Measurements from ENCODE around the gene MME. TPM values are rescaled to one million over a fixed set of nuclear protein-coding genes. Genes with fewer than 3 reads are reported as not detected.
A peak's percentile ranks its signal among the peaks of the same experiment; 100 is the strongest.

MME gene
- total RNA-seq, 2 experiments from 2014 or later: 84.4 to 118 TPM

- no peak overlapping the region for H2AFZ ChIP-seq (ENCODE audit: low read length)
- peaks cover 6% of the 10 kb centered on the region for H3K4me1 ChIP-seq (ENCODE audit: insufficient read depth, low read length, poor library complexity, severe bottlenecking)
- ChIA-PET CTCF (ENCODE audit: unreplicated experiment) (no interaction called here), POLR2A (no interaction called here)
- H3K9me2 ChIP-seq (ENCODE audit: insufficient read depth, low read length): no peaks in the 10 kb centered on the region
- TF ChIP-seq, protein P1, sequence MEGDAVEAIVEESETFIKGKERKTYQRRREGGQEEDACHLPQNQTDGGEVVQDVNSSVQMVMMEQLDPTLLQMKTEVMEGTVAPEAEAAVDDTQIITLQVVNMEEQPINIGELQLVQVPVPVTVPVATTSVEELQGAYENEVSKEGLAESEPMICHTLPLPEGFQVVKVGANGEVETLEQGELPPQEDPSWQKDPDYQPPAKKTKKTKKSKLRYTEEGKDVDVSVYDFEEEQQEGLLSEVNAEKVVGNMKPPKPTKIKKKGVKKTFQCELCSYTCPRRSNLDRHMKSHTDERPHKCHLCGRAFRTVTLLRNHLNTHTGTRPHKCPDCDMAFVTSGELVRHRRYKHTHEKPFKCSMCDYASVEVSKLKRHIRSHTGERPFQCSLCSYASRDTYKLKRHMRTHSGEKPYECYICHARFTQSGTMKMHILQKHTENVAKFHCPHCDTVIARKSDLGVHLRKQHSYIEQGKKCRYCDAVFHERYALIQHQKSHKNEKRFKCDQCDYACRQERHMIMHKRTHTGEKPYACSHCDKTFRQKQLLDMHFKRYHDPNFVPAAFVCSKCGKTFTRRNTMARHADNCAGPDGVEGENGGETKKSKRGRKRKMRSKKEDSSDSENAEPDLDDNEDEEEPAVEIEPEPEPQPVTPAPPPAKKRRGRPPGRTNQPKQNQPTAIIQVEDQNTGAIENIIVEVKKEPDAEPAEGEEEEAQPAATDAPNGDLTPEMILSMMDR (conservative IDR thresholded peaks at IDR 0.05; ENCODE audit: low read length): no peak
- TF ChIP-seq EZH2phosphoT487 (IDR thresholded peaks at IDR 0.05; ENCODE audit: borderline replicate concordance, low read depth, low read length): no peak
- BruUV-seq (replicated peaks): no TSS peak
- H4K20me1 ChIP-seq (ENCODE audit: insufficient read depth, low read length): no peaks in the 10 kb centered on the region
- H3K27ac ChIP-seq (ENCODE audit: low read depth, low read length, poor library complexity, severe bottlenecking): no peak overlapping the region
- intact Hi-C loops (cut with micrococcal nuclease; ENCODE audit: unreplicated experiment): no loop called here
- no peak overlapping the region for H3K4me2 ChIP-seq (ENCODE audit: low read length)
- H3K4me3 ChIP-seq (ENCODE audit: low read depth, low read length, poor library complexity, severe bottlenecking): no peak overlapping the region
- peaks cover 45% of the 10 kb centered on the region for H3K9me3 ChIP-seq (ENCODE audit: low read length)
- no peaks in the 10 kb centered on the region for H3K79me2 ChIP-seq (ENCODE audit: insufficient read depth, low read depth, low read length)
- DNase-seq (ENCODE audit: low spot score): no peak
- no peaks in the 10 kb centered on the region; the same call in 1 of the 2 replicates for H3K36me3 ChIP-seq (ENCODE audit: insufficient read depth, low read length)
Observed at GRCh38 chr3:155053756-155054155, 26.4 kb upstream of the MME start.

DNA sequence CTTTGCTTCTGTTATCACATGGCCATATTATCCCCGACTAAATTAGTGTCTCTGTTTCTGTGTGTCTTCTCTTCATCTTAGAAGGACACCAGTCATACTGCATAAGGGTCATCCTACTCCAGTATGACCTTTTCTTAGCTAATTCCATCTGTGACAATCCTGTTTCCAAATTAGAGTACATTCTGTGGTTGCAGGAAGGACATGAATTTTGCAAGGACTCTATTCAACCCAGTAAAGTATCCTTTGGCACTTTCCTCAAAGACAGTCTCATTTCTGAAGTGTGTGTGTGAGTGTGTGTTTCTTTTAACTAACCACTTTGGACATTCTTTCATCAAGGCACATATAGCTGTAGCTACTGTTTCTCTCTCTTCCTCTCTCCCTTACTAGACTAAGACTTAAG lies 15.2 kb upstream of the MME start:
- BruUV-seq (replicated peaks): no TSS peak
- Histone ChIP-seq H3K9me3 (ENCODE audit: low read length) (no peaks in the 10 kb centered on the region), H3K4me1 (ENCODE audit: insufficient read depth, low read length, poor library complexity, severe bottlenecking) (peaks cover 16% of the 10 kb centered on the region), H3K9me2 (ENCODE audit: insufficient read depth, low read length) (no peaks in the 10 kb centered on the region), H3K4me2 (ENCODE audit: low read length) (no peak overlapping the region), H3K79me2 (ENCODE audit: insufficient read depth, low read depth, low read length) (no peaks in the 10 kb centered on the region), H3K36me3 (ENCODE audit: insufficient read depth, low read length) (no peaks in the 10 kb centered on the region), H3K4me3 (ENCODE audit: low read depth, low read length, poor library complexity, severe bottlenecking) (no peak overlapping the region), H3K27ac (ENCODE audit: low read depth, low read length, poor library complexity, severe bottlenecking) (no peak overlapping the region), H4K20me1 (ENCODE audit: insufficient read depth, low read length) (no peaks in the 10 kb centered on the region), H2AFZ (ENCODE audit: low read length) (peak overlapping the region; percentile 56)
- ChIA-PET POLR2A (interaction anchor here (0.6 to 1.7 kb wide), 7 partner anchors 14 to 220 kb away, joined by 3 to 6 read pairs (median 4); no protein-coding TSS in a partner anchor), CTCF (ENCODE audit: unreplicated experiment) (no interaction called here)
- DNase-seq (ENCODE audit: low spot score): no peak
- no peak for TF ChIP-seq EZH2phosphoT487 (IDR thresholded peaks at IDR 0.05; ENCODE audit: borderline replicate concordance, low read depth, low read length)
- TF ChIP-seq, protein P1 (conservative IDR thresholded peaks at IDR 0.05; ENCODE audit: low read length): no peak
- intact Hi-C loops (cut with micrococcal nuclease; ENCODE audit: unreplicated experiment): no loop called here

DNA sequence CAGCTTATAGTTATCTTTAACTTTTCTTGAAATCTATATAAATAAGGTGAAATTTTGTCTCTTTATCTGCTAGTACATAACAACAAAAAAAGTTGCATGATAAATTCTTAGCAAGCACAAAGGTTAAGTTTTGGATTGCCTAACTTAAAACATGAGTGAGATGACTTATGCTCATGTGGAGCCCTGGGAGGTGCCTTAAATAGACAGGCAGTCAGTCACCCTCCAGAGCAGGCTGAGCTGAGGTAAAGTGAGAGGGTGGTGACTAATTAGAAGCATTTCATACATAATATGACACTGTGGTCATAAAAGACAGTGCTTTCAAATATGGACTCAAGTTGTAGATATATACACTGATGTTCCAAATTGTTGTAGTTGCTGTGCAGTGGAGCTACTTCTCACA lies 14.6 kb upstream of the MME start:
- peak overlapping the region; percentile 56 for H2AFZ ChIP-seq (ENCODE audit: low read length)
- H4K20me1 ChIP-seq (ENCODE audit: insufficient read depth, low read length): no peaks in the 10 kb centered on the region
- DNase-seq (ENCODE audit: low spot score): no peak
- ChIA-PET CTCF (ENCODE audit: unreplicated experiment) (no interaction called here), POLR2A (interaction anchor here (0.6 to 1.7 kb wide), 10 partner anchors 9 to 108 kb away, joined by 3 to 8 read pairs (median 4); no protein-coding TSS in a partner anchor)
- H3K4me1 ChIP-seq (ENCODE audit: insufficient read depth, low read length, poor library complexity, severe bottlenecking): peaks cover 17% of the 10 kb centered on the region
- no peak overlapping the region for H3K27ac ChIP-seq (ENCODE audit: low read depth, low read length, poor library complexity, severe bottlenecking)
- peak overlapping the region; percentile 9; the same call in 1 of the 2 replicates for H3K4me2 ChIP-seq (ENCODE audit: low read length)
- no peaks in the 10 kb centered on the region for H3K9me2 ChIP-seq (ENCODE audit: insufficient read depth, low read length)
- no peak overlapping the region for H3K4me3 ChIP-seq (ENCODE audit: low read depth, low read length, poor library complexity, severe bottlenecking)
- H3K36me3 ChIP-seq (ENCODE audit: insufficient read depth, low read length): no peaks in the 10 kb centered on the region
- no peaks in the 10 kb centered on the region for H3K79me2 ChIP-seq (ENCODE audit: insufficient read depth, low read depth, low read length)
- BruUV-seq (replicated peaks): no TSS peak
- H3K9me3 ChIP-seq (ENCODE audit: low read length): no peaks in the 10 kb centered on the region
- TF ChIP-seq, protein P1 (conservative IDR thresholded peaks at IDR 0.05; ENCODE audit: low read length): no peak
- TF ChIP-seq EZH2phosphoT487 (IDR thresholded peaks at IDR 0.05; ENCODE audit: borderline replicate concordance, low read depth, low read length): no peak
- intact Hi-C loops (cut with micrococcal nuclease; ENCODE audit: unreplicated experiment): no loop called here
